Activated T-cell treated with anti-CD3 and anti-CD28 coated beads, Interleukin-2, amount 50 U/mL, for 72 hours (primary cell): Measurements from ENCODE around the gene LRRFIP1. TPM values are rescaled to one million over a fixed set of nuclear protein-coding genes. Genes with fewer than 3 reads are reported as not detected.
"Not testable (repeated sequence)": the region's sequence is repeated elsewhere in the genome, so short reads cannot be mapped to it uniquely, and the experiment has no call there.

Experiments used
- ATAC-seq, 2 donors: fragments of 150-1000 bp; cut with Tn5 transposase; replicated peaks in 1 of 2; 2 replicates each; pipeline ENCODE4 v1.10.0; 2021; ENCODE audit warnings: moderate library complexity in 2 of 2, mild to moderate bottlenecking in 1 of 2
- DNase-seq, 2 donors: peaks; one replicate each; pipeline ENCODE4 v3.0.0; 2021 to 2022; ENCODE audit warnings: mixed read lengths in 1 of 2
- H3K27ac Mint-ChIP-seq: one replicate; pipeline ENCODE4 v1.8.0; 2022; ENCODE audit warnings: mild to moderate bottlenecking, moderate library complexity, mixed read lengths
- H3K27me3 Mint-ChIP-seq: one replicate; pipeline ENCODE4 v1.8.0; 2022; ENCODE audit warnings: low read depth, mixed read lengths
- H3K36me3 Mint-ChIP-seq, 2 donors: one replicate each; pipeline ENCODE4 v1.8.0; 2022; ENCODE audit warnings: mixed read lengths in 2 of 2, mild to moderate bottlenecking in 1 of 2; ENCODE audit not compliant: insufficient read depth in 2 of 2
- H3K4me1 Mint-ChIP-seq: one replicate; pipeline ENCODE4 v1.8.0; 2022; ENCODE audit warnings: low read depth, mixed read lengths
- H3K4me3 Mint-ChIP-seq, 2 donors: one replicate each; pipeline ENCODE4 v1.8.0; 2022; ENCODE audit warnings: mild to moderate bottlenecking in 2 of 2, mixed read lengths in 2 of 2, moderate library complexity in 2 of 2
- H3K9me3 Mint-ChIP-seq, 2 donors: one replicate each; pipeline ENCODE4 v1.8.0; 2022; ENCODE audit warnings: mixed read lengths in 2 of 2
- total RNA-seq, 2 donors: library from RNA; stranded (reverse); gene quantifications; one replicate each; pipeline ENCODE4 v1.2.3, GENCODE V29; 2022

Gene LRRFIP1
- total RNA-seq, 2 donors from 2014 or later: 198 to 239 TPM

GRCh38 chr2:237765122-237765521, 137.7 kb downstream of the LRRFIP1 start:
- H3K36me3 Mint-ChIP-seq: peaks cover 18 to 27% of the 10 kb centered on the region in 2 donors
- H3K9me3 Mint-ChIP-seq, DNase-seq, ATAC-seq, H3K4me3 Mint-ChIP-seq, H3K4me1 Mint-ChIP-seq, H3K27ac Mint-ChIP-seq, H3K27me3 Mint-ChIP-seq: not testable (repeated sequence)

- peaks cover 17 to 24% of the 10 kb centered on the region in 2 donors for H3K36me3 Mint-ChIP-seq
These were observed 138.5 kb downstream of the LRRFIP1 start for GRCh38 chr2:237765875-237766274.

GRCh38 chr2:237766340-237766739, 139.0 kb downstream of the LRRFIP1 start:
- no peak for ATAC-seq
- Mint-ChIP-seq H3K4me1 (no peaks in the 10 kb centered on the region), H3K27ac (no peak overlapping the region), H3K27me3 (no peaks in the 10 kb centered on the region), H3K36me3 (peaks cover 17 to 23% of the 10 kb centered on the region in 2 donors), H3K9me3 (no peaks in the 10 kb centered on the region), H3K4me3 (no peak overlapping the region)
- DNase-seq: no peak

More at GRCh38 chr2:237765875-237766274, 138.5 kb downstream of the LRRFIP1 start:
- no peak for ATAC-seq
- no peak for DNase-seq
- H3K27me3 Mint-ChIP-seq: no peaks in the 10 kb centered on the region
- no peaks in the 10 kb centered on the region for H3K9me3 Mint-ChIP-seq
- no peaks in the 10 kb centered on the region for H3K4me1 Mint-ChIP-seq
- no peak overlapping the region for H3K4me3 Mint-ChIP-seq
- H3K27ac Mint-ChIP-seq: peak overlapping the region; percentile 65

GRCh38 chr2:237772513-237772912, 145.1 kb downstream of the LRRFIP1 start:
- Mint-ChIP-seq H3K4me1 (no peaks in the 10 kb centered on the region), H3K9me3 (no peaks in the 10 kb centered on the region), H3K27ac (no peak overlapping the region), H3K4me3 (no peak overlapping the region), H3K27me3 (no peaks in the 10 kb centered on the region), H3K36me3 (peaks cover 10 to 31% of the 10 kb centered on the region in 2 donors)
- DNase-seq (no peak), ATAC-seq (no peak)

GRCh38 chr2:237773826-237774225, 146.4 kb downstream of the LRRFIP1 start:
- H3K4me1 Mint-ChIP-seq: no peaks in the 10 kb centered on the region
- H3K36me3 Mint-ChIP-seq: peaks cover 14 to 43% of the 10 kb centered on the region in 2 donors
- H3K27ac Mint-ChIP-seq: no peak overlapping the region
- no peaks in the 10 kb centered on the region for H3K9me3 Mint-ChIP-seq
- H3K4me3 Mint-ChIP-seq: no peak overlapping the region
- no peaks in the 10 kb centered on the region for H3K27me3 Mint-ChIP-seq
- ATAC-seq (no peak), DNase-seq (no peak)

GRCh38 chr2:237774811-237775553, 147.6 kb downstream of the LRRFIP1 start:
- H3K27me3 Mint-ChIP-seq: no peaks in the 10 kb centered on the region
- peak overlapping the region; percentile 39 for H3K27ac Mint-ChIP-seq

GRCh38 chr2:237779521-237779920, 152.1 kb downstream of the LRRFIP1 start:
- Mint-ChIP-seq H3K9me3 (peaks cover 2% of the 10 kb centered on the region in 2 donors), H3K36me3 (peaks cover 26 to 70% of the 10 kb centered on the region in 2 donors), H3K4me3 (no peak overlapping the region), H3K27ac (no peak overlapping the region), H3K4me1 (no peaks in the 10 kb centered on the region), H3K27me3 (no peaks in the 10 kb centered on the region)
- ATAC-seq (no peak), DNase-seq (no peak)

More at GRCh38 chr2:237774811-237775553, 147.6 kb downstream of the LRRFIP1 start:
- Mint-ChIP-seq H3K9me3 (no peaks in the 10 kb centered on the region), H3K4me1 (no peaks in the 10 kb centered on the region), H3K4me3 (no peak overlapping the region), H3K36me3 (peaks cover 16 to 47% of the 10 kb centered on the region in 2 donors)
- DNase-seq (peak; percentile 43 to 54), ATAC-seq (peak; percentile 73 to 76)

GRCh38 chr2:237782181-237782580, 154.8 kb downstream of the LRRFIP1 start:
- no peak overlapping the region for H3K4me3 Mint-ChIP-seq
- H3K27me3 Mint-ChIP-seq: no peaks in the 10 kb centered on the region
- no peaks in the 10 kb centered on the region for H3K4me1 Mint-ChIP-seq
- H3K36me3 Mint-ChIP-seq: peaks cover 26 to 72% of the 10 kb centered on the region in 2 donors
- peak overlapping the region; percentile 24 for H3K27ac Mint-ChIP-seq
- no peak for ATAC-seq
- no peak for DNase-seq
- peaks cover 5 to 7% of the 10 kb centered on the region in 2 donors for H3K9me3 Mint-ChIP-seq

- not testable (repeated sequence) for H3K27me3 Mint-ChIP-seq, ATAC-seq, H3K9me3 Mint-ChIP-seq, H3K27ac Mint-ChIP-seq, H3K4me3 Mint-ChIP-seq, DNase-seq, H3K4me1 Mint-ChIP-seq
- H3K36me3 Mint-ChIP-seq: peaks cover 20 to 64% of the 10 kb centered on the region in 2 donors
These were observed 156.3 kb downstream of the LRRFIP1 start for GRCh38 chr2:237783678-237784077.

GRCh38 chr2:237786936-237787335, 159.5 kb downstream of the LRRFIP1 start:
- H3K36me3 Mint-ChIP-seq: peaks cover 14 to 38% of the 10 kb centered on the region in 2 donors
- H3K4me3 Mint-ChIP-seq: no peak overlapping the region

GRCh38 chr2:237790353-237790752, 163.0 kb downstream of the LRRFIP1 start:
- Mint-ChIP-seq H3K9me3 (peaks cover 3 to 5% of the 10 kb centered on the region in 2 donors), H3K27me3 (no peaks in the 10 kb centered on the region), H3K4me1 (peaks cover 17% of the 10 kb centered on the region), H3K36me3 (peaks cover 6 to 24% of the 10 kb centered on the region in 2 donors), H3K4me3 (no peak overlapping the region), H3K27ac (peak overlapping the region; percentile 32)
- DNase-seq (no peak), ATAC-seq (peak; percentile 26 to 59)

More at GRCh38 chr2:237786936-237787335, 159.5 kb downstream of the LRRFIP1 start:
- DNase-seq (no peak), ATAC-seq (no peak)
- Mint-ChIP-seq H3K27ac (no peak overlapping the region), H3K27me3 (no peaks in the 10 kb centered on the region), H3K4me1 (peaks cover 17% of the 10 kb centered on the region), H3K9me3 (peaks cover 5 to 7% of the 10 kb centered on the region in 2 donors)

- Mint-ChIP-seq H3K27me3 (no peaks in the 10 kb centered on the region), H3K36me3 (peaks cover 0 to 13% of the 10 kb centered on the region in 2 donors), H3K4me3 (no peak overlapping the region), H3K27ac (no peak overlapping the region), H3K9me3 (no peaks in the 10 kb centered on the region), H3K4me1 (peaks cover 17% of the 10 kb centered on the region)
- peak in 1 of 2 donors; percentile 31 for ATAC-seq
- no peak for DNase-seq
These were observed 164.8 kb downstream of the LRRFIP1 start for GRCh38 chr2:237791977-237792727.

- DNase-seq: no peak
- no peak for ATAC-seq
- H3K27ac Mint-ChIP-seq: no peak overlapping the region
- H3K36me3 Mint-ChIP-seq: peaks cover 0 to 9% of the 10 kb centered on the region in 2 donors
- no peaks in the 10 kb centered on the region for H3K27me3 Mint-ChIP-seq
- H3K4me3 Mint-ChIP-seq: no peak overlapping the region
- H3K4me1 Mint-ChIP-seq: no peaks in the 10 kb centered on the region
- H3K9me3 Mint-ChIP-seq: no peaks in the 10 kb centered on the region
These were observed 169.9 kb downstream of the LRRFIP1 start for GRCh38 chr2:237797253-237797652.
